DND-41 (cell line): ENCODE measurements around the gene RIOK2.

Source experiments
- ATAC-seq: fragments of 200-7000 bp; cut with Tn5 transposase; 3 replicates; pipeline ENCODE4 v1.9.1; 2021; ENCODE audit warnings: low read depth; ENCODE audit not compliant: insufficient read depth
- DNase-seq: peaks from one replicate; pipeline ENCODE4 v3.0.0-alpha.2; 2020
- H2AFZ ChIP-seq: 2 replicates; pipeline ENCODE4 v1.6.0; 2012; ENCODE audit warnings: low read depth, low read length
- H3K27ac ChIP-seq: 2 replicates; pipeline ENCODE4 v1.5.1; 2012; ENCODE audit warnings: low read length, inconsistent platforms
- H3K27me3 ChIP-seq: fragments of 200-600 bp; sonication (generic); 2 replicates; pipeline ENCODE4 v1.6.0; 2012; ENCODE audit warnings: low read length, mild to moderate bottlenecking, inconsistent platforms; ENCODE audit not compliant: insufficient read depth, poor library complexity
- H3K36me3 ChIP-seq: 2 replicates; pipeline ENCODE4 v1.5.1; 2012; ENCODE audit warnings: low read length, inconsistent platforms; ENCODE audit not compliant: insufficient read depth
- H3K4me1 ChIP-seq: 2 replicates; pipeline ENCODE4 v1.5.1; 2012; ENCODE audit warnings: mild to moderate bottlenecking, low read length; ENCODE audit not compliant: insufficient read depth
- H3K4me2 ChIP-seq: 2 replicates; pipeline ENCODE4 v1.6.0; 2012; ENCODE audit warnings: mild to moderate bottlenecking, moderate library complexity, low read length, inconsistent platforms; ENCODE audit not compliant: insufficient read depth
- H3K4me3 ChIP-seq, 2 experiments: fragments of 200-600 bp in 1 of 2; shearing (Covaris generic) in 1 of 2; 2 replicates each; pipeline ENCODE4 v1.5.1; 2012 to 2016; ENCODE audit warnings: inconsistent platforms in 2 of 2, low read length in 2 of 2, mild to moderate bottlenecking in 2 of 2, low read depth in 1 of 2, moderate library complexity in 1 of 2
- H3K79me2 ChIP-seq: 2 replicates; pipeline ENCODE4 v1.6.0; 2012; ENCODE audit warnings: low read length, inconsistent platforms; ENCODE audit not compliant: insufficient read depth
- H3K9ac ChIP-seq: 2 replicates; pipeline ENCODE4 v1.6.0; 2012; ENCODE audit warnings: low read depth, mild to moderate bottlenecking, inconsistent platforms, low read length, moderate library complexity
- H3K9me3 ChIP-seq: 2 replicates; pipeline ENCODE4 v1.5.1; 2012; ENCODE audit warnings: low read length, moderate library complexity, mild to moderate bottlenecking, inconsistent platforms; ENCODE audit not compliant: insufficient read depth, severe bottlenecking
- H4K20me1 ChIP-seq: 2 replicates; pipeline ENCODE4 v1.6.0; 2012; ENCODE audit warnings: low read length; ENCODE audit not compliant: insufficient read depth
- CTCF ChIP-seq: IDR thresholded peaks from 2 replicates; pipeline ENCODE4 v1.5.1; 2012; ENCODE audit warnings: borderline replicate concordance, low read length, moderate library complexity, mild to moderate bottlenecking; ENCODE audit not compliant: poor library complexity, severe bottlenecking; ENCODE audit errors: extremely low read depth
- EZH2 ChIP-seq: IDR thresholded peaks from 3 replicates; pipeline ENCODE4 v1.6.1; 2012; ENCODE audit warnings: borderline replicate concordance, low read depth, mild to moderate bottlenecking, moderate library complexity, low read length, inconsistent platforms; ENCODE audit not compliant: severe bottlenecking

Gene RIOK2

GRCh38 chr5:97148288-97148687 is 34.8 kb downstream of the RIOK2 start:
- DNase-seq (no peak), ATAC-seq (no peak)
- H3K4me3 ChIP-seq: no peak overlapping the region
- no peaks in the 10 kb centered on the region for H4K20me1 ChIP-seq
- H3K9me3 ChIP-seq: no peaks in the 10 kb centered on the region
- no peak overlapping the region for H3K4me2 ChIP-seq
- no peak for TF ChIP-seq CTCF
- TF ChIP-seq EZH2: no peak
- H3K9ac ChIP-seq: no peak overlapping the region
- no peaks in the 10 kb centered on the region for H3K27me3 ChIP-seq
- no peak overlapping the region for H2AFZ ChIP-seq
- H3K36me3 ChIP-seq: no peaks in the 10 kb centered on the region
- H3K4me1 ChIP-seq: no peaks in the 10 kb centered on the region
- H3K27ac ChIP-seq: no peak overlapping the region
- no peaks in the 10 kb centered on the region for H3K79me2 ChIP-seq

GRCh38 chr5:97143704-97144103 is 39.3 kb downstream of the RIOK2 start:
- H3K27me3 ChIP-seq: no peaks in the 10 kb centered on the region
- no peaks in the 10 kb centered on the region for H4K20me1 ChIP-seq
- H3K27ac ChIP-seq: no peak overlapping the region
- 0 out of 2 replicates have a peak, but pooled peaks cover 3% of the 10 kb centered on the region for H3K4me1 ChIP-seq
- H3K9ac ChIP-seq: no peak overlapping the region
- no peak overlapping the region for H3K4me2 ChIP-seq
- no peak overlapping the region for H3K4me3 ChIP-seq
- DNase-seq (no peak), ATAC-seq (no peak)
- no peaks in the 10 kb centered on the region for H3K79me2 ChIP-seq
- no peaks in the 10 kb centered on the region for H3K9me3 ChIP-seq
- TF ChIP-seq EZH2: no peak
- no peak for TF ChIP-seq CTCF
- H2AFZ ChIP-seq: no peak overlapping the region
- no peaks in the 10 kb centered on the region for H3K36me3 ChIP-seq

GRCh38 chr5:97142521-97143254 is 40.4 kb downstream of the RIOK2 start, which contains the start of gene LIX1:
LIX1 (minus strand) TSS chr5:97142611; CDS start chr5:97142576, 35 bp downstream.
- no peaks in the 10 kb centered on the region for H3K27me3 ChIP-seq
- no peak within 1 kb of the TSS for H3K27ac ChIP-seq
- H3K9ac ChIP-seq: no peak within 1 kb of the TSS
- H3K4me3 ChIP-seq: no peak within 1 kb of the TSS
- TF ChIP-seq EZH2: no peak
- TF ChIP-seq CTCF: peak; percentile 83
- ATAC-seq: peak; percentile 97
- H3K4me1 ChIP-seq: 0 out of 2 replicates have a peak, but pooled peaks cover 3% of the 10 kb centered on the region
- no peaks in the 10 kb centered on the region for H3K9me3 ChIP-seq
- H2AFZ ChIP-seq: 0 out of 2 replicates have a peak within 1 kb of the TSS, but pooled peaks have one; percentile 42
- no peaks in the 10 kb centered on the region for H3K36me3 ChIP-seq
- H4K20me1 ChIP-seq: no peaks in the 10 kb centered on the region
- DNase-seq: peak; percentile 61
- H3K4me2 ChIP-seq: no peak within 1 kb of the TSS
- no peaks in the 10 kb centered on the region for H3K79me2 ChIP-seq
